GM10266 (cell line): Measurements from ENCODE around the gene CNOT6.
A peak's percentile ranks its signal among the peaks of the same experiment; 100 is the strongest.

Experiments used
- DNase-seq: peaks from one replicate; pipeline ENCODE4 v3.0.0; 2012; ENCODE audit errors: extremely low spot score
- TF ChIP-seq, protein P1 (sequence below): IDR thresholded peaks from 2 replicates; pipeline ENCODE4 v1.5.1; 2012; ENCODE audit warnings: mild to moderate bottlenecking, low read depth; ENCODE audit not compliant: control insufficient read depth, insufficient read depth; ENCODE audit errors: missing control alignments

Gene CNOT6

DNA sequence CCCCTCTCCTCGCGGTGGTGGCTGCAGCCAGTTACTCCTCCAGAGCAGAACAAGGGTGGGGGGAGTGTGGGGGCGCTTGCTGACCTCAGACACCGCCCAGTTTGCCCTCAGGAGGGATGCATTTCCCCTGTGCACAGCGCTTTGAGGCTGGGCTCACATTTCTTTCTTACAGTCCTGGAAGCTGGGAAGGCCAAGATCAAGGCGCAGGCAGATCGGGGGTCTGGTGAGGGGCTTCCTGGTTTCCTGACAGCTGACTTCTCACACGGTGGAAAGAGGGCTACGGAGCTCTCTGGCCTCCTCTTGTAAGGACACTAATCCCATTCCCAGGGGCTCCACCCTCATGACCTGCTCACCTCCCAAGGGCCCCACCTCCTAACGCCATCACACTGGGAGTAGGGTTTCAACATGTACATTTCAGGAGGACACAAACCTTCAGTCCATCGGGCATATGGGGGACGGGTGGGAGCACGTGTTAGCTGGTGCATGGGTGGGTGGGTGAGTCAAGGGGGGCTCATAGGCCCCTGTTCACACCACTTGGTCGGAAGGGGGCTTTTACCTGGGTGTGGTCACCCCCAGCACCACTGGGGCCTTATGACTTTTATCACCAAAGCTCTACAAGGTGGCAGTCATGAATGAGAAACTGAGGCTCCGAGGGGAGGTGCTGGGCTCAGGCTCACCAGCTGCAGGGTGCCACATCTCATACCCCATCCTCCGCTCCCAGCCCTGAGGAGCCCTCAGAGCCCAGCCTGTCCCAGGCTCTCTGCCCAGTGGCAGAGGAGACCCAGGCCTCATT is 104.8 kb downstream of the CNOT6 start:
- TF ChIP-seq, protein P1, sequence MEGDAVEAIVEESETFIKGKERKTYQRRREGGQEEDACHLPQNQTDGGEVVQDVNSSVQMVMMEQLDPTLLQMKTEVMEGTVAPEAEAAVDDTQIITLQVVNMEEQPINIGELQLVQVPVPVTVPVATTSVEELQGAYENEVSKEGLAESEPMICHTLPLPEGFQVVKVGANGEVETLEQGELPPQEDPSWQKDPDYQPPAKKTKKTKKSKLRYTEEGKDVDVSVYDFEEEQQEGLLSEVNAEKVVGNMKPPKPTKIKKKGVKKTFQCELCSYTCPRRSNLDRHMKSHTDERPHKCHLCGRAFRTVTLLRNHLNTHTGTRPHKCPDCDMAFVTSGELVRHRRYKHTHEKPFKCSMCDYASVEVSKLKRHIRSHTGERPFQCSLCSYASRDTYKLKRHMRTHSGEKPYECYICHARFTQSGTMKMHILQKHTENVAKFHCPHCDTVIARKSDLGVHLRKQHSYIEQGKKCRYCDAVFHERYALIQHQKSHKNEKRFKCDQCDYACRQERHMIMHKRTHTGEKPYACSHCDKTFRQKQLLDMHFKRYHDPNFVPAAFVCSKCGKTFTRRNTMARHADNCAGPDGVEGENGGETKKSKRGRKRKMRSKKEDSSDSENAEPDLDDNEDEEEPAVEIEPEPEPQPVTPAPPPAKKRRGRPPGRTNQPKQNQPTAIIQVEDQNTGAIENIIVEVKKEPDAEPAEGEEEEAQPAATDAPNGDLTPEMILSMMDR: no peak

DNA sequence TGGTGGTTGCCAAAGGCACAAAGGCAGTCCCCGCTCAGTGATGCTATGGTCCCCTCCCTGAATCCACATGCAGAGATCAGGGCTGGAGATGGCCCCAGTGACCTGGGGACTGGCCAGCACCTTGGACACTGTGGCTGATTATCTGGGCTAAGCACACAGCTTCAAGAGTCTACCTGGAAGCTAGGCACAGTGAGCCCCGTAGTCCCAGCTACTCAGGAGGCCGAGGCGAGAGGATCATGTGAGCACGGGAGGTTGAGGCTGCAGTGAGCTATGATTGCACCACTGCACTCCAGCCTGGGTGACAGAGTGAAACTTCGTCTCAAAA is 105.4 kb downstream of the CNOT6 start:
- DNase-seq: peak; percentile 19
- TF ChIP-seq, protein P1: no peak

More for the DNA sequence above, 104.8 kb downstream of the CNOT6 start:
- peak; percentile 7 for DNase-seq

DNA sequence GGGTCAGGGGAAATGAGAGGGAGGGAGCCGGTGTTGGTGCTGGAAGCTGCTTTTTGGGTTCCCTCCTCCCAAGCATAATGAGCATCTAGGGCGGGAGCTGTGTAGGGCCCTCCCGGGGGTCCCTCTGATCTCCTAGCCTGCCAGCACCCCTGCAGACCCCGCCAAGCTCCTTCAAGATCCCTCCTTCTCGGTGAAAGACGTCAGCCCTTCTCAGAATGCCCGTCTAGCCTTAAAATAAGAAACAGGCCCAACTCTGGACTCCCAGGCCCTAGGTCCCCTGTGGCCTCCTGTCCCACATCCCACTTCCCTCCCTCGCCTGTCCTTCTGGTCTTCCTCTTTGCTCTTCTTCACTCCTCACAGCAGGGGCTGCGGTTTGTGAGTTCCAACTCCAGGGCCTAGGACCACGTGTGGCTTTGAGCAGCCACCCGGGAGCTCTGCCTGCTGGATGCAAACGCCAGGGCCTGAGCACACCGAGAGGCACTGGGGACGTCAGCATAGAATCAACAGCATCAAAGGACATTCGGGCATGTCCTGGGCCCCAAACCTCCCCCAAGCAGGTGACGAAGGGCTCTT is 105.9 kb downstream of the CNOT6 start:
- DNase-seq: peak; percentile 40
- TF ChIP-seq, protein P1: no peak

DNA sequence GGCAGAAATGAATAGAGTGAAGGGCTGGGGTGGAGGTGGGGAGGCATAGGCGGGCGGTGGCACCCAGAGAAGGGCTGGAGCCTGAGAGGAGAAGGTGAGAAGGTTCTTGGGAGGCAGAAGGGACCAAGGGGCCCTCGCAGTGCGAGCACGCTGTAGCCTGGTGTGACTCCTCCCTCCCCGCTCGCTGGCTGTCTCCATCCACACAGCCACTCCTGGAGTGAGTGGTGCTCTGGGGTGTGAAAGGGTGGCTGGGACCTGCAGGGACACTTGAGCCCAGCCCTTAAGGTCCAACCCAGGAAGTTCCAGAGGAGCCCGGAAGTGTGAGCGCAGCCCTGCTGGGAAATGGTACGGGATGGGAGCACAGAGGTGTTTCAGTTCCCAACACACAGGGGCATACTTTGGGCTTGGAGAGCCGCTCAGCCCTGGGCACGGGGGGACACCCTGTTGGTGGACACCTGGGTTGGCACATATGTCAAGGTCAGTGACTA is 106.4 kb downstream of the CNOT6 start:
- TF ChIP-seq, protein P1: no peak
- peak; percentile 15 for DNase-seq

DNA sequence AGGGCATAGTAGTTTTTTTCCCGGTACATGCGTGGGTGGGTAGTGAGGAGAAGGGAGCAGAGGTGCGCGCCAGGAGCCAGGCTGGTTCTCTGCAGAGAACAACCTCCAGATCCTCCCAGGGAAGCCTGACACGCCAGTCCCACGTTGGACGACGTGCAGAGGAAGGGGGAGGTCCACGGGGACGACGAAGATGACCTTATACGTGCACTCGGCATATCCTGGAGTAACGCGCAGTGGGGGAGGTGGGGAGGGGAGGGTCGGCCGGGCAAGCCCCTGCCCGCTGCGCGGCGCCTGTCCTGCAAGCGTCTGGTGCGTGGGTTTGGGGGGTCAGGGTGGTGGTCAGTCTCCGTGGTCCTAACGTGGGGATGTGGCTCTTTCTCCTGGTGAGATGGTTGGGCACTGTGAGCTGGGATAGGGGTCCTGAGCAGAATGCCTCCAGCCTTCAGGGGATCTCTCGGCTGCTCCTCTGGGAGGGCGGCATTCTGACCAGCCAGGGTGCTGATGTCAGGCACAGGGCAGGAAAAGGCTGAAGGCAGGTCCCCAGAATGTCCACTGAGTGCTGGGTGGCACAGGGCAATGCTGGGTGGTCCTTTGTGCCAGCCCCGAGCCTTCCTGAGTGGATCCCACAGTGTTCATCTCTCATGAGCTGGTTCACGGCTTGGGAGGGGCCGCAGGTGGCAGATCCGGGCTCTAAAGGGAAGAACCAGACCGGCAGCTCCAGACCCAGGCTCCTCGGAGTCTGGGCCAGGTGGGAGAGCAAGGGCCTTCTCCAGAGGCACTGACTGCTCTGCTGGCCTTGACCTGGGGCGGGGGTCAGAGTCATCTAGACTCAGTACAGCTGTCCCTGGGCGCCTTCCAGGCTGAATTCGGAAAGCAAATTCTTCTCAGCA is 107.7 kb downstream of the CNOT6 start:
- DNase-seq: peak; percentile 16
- TF ChIP-seq, protein P1: no peak

DNA sequence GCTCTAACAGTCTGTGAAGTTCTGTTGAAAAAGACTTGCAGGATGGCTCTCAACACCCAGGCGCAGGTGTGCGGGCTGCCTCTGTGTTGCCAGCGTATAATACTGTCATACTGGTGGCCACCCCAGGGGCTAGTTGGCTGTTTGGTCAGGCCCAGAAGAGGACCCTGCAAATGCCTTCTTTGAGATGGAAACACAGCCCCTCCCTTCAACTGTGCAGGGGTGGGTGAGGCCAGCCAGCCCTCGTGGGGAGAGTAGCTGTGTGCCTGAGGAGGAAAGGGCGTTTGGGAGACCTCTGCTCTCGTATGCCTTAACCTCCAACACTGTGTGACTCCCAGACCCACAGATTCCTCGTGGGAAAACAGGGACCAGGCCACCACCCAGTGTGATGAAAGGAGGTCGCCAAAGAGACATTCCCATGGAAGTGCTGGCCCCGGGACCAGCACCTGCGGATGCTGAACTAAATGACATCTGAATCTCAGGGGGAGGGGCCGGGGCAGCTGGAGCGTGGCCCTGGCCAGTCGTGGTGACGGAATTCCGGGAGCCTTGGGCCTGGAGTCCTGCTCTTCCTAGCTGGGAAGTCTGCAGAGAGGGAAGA is 108.4 kb downstream of the CNOT6 start:
- TF ChIP-seq, protein P1: no peak
- DNase-seq: peak; percentile 25
